ENCODE data around the gene CSH2. TPM values are rescaled to one million over a fixed set of nuclear protein-coding genes. Genes with fewer than 3 reads are reported as not detected.
"Not testable (repeated sequence)": the region's sequence is repeated elsewhere in the genome, so short reads cannot be mapped to it uniquely, and the experiment has no call there.

Gene CSH2
- total and polyA plus RNA-seq, 9 of the 15 experiments (the other 6 are each of a cell fraction or from before 2014, with no cell fraction given): not detected

DNA sequence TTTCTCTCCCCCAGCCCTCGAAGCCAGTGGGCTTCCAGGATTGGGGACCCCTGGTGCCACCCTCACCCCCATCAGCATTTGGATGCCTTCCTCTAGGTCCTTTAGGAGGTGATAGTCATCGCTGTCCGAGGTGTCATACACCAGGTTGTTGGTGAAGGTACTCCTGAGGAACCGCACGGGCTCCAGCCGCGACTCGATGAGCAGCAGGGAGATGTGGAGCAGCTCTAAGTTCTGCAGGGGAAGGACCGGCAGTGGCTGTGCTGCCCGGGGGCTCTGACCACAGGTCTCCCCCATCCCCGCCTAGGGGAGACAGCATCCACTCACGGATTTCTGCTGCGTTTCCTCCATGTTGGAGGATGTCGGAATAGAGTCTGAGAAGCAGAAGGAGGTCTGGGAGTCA, 36.6 kb upstream of the CSH2 start (continued):
- TF ChIP-seq, protein P1, sequence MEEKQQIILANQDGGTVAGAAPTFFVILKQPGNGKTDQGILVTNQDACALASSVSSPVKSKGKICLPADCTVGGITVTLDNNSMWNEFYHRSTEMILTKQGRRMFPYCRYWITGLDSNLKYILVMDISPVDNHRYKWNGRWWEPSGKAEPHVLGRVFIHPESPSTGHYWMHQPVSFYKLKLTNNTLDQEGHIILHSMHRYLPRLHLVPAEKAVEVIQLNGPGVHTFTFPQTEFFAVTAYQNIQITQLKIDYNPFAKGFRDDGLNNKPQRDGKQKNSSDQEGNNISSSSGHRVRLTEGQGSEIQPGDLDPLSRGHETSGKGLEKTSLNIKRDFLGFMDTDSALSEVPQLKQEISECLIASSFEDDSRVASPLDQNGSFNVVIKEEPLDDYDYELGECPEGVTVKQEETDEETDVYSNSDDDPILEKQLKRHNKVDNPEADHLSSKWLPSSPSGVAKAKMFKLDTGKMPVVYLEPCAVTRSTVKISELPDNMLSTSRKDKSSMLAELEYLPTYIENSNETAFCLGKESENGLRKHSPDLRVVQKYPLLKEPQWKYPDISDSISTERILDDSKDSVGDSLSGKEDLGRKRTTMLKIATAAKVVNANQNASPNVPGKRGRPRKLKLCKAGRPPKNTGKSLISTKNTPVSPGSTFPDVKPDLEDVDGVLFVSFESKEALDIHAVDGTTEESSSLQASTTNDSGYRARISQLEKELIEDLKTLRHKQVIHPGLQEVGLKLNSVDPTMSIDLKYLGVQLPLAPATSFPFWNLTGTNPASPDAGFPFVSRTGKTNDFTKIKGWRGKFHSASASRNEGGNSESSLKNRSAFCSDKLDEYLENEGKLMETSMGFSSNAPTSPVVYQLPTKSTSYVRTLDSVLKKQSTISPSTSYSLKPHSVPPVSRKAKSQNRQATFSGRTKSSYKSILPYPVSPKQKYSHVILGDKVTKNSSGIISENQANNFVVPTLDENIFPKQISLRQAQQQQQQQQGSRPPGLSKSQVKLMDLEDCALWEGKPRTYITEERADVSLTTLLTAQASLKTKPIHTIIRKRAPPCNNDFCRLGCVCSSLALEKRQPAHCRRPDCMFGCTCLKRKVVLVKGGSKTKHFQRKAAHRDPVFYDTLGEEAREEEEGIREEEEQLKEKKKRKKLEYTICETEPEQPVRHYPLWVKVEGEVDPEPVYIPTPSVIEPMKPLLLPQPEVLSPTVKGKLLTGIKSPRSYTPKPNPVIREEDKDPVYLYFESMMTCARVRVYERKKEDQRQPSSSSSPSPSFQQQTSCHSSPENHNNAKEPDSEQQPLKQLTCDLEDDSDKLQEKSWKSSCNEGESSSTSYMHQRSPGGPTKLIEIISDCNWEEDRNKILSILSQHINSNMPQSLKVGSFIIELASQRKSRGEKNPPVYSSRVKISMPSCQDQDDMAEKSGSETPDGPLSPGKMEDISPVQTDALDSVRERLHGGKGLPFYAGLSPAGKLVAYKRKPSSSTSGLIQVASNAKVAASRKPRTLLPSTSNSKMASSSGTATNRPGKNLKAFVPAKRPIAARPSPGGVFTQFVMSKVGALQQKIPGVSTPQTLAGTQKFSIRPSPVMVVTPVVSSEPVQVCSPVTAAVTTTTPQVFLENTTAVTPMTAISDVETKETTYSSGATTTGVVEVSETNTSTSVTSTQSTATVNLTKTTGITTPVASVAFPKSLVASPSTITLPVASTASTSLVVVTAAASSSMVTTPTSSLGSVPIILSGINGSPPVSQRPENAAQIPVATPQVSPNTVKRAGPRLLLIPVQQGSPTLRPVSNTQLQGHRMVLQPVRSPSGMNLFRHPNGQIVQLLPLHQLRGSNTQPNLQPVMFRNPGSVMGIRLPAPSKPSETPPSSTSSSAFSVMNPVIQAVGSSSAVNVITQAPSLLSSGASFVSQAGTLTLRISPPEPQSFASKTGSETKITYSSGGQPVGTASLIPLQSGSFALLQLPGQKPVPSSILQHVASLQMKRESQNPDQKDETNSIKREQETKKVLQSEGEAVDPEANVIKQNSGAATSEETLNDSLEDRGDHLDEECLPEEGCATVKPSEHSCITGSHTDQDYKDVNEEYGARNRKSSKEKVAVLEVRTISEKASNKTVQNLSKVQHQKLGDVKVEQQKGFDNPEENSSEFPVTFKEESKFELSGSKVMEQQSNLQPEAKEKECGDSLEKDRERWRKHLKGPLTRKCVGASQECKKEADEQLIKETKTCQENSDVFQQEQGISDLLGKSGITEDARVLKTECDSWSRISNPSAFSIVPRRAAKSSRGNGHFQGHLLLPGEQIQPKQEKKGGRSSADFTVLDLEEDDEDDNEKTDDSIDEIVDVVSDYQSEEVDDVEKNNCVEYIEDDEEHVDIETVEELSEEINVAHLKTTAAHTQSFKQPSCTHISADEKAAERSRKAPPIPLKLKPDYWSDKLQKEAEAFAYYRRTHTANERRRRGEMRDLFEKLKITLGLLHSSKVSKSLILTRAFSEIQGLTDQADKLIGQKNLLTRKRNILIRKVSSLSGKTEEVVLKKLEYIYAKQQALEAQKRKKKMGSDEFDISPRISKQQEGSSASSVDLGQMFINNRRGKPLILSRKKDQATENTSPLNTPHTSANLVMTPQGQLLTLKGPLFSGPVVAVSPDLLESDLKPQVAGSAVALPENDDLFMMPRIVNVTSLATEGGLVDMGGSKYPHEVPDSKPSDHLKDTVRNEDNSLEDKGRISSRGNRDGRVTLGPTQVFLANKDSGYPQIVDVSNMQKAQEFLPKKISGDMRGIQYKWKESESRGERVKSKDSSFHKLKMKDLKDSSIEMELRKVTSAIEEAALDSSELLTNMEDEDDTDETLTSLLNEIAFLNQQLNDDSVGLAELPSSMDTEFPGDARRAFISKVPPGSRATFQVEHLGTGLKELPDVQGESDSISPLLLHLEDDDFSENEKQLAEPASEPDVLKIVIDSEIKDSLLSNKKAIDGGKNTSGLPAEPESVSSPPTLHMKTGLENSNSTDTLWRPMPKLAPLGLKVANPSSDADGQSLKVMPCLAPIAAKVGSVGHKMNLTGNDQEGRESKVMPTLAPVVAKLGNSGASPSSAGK (IDR thresholded peaks at IDR 0.05): no peak
- TF ChIP-seq ZNF76 (CRISPR knock-in tag; IDR thresholded peaks at IDR 0.05; ENCODE audit: borderline replicate concordance) (no peak), CBX3 (IDR thresholded peaks at IDR 0.05; ENCODE audit: borderline replicate concordance in 1 of 2, low read length in 2 of 2) (no peak), CBFB (CRISPR knock-in tag; IDR thresholded peaks at IDR 0.05) (no peak)
- TF ChIP-seq, protein P2, sequence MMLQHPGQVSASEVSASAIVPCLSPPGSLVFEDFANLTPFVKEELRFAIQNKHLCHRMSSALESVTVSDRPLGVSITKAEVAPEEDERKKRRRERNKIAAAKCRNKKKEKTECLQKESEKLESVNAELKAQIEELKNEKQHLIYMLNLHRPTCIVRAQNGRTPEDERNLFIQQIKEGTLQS (IDR thresholded peaks at IDR 0.05): no peak
- TF ChIP-seq, protein P2 (CRISPR knock-in tag; conservative IDR thresholded peaks at IDR 0.05): no peak

DNA sequence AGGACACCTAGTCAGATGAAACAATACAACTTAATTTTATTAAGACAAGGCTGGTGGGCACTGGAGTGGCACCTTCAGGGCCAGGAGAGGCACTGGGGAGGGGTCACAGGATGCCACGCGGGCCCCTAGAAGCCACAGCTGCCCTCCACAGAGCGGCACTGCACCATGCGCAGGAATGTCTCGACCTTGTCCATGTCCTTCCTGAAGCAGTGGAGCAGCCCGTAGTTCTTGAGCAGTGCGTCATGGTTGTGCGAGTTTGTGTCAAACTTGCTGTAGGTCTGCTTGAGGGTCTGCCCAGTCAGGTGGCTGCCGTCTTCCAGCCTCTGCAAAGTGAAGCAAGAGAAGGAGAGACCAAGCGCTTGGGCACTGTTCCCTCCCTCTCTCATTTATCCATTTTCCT, 36.1 kb upstream of the CSH2 start:
- H3K9me3 ChIP-seq (replicated peaks; ENCODE audit: control insufficient read depth, insufficient read depth, low read depth, low read length); H3K4me3 ChIP-seq; H4K20me1 ChIP-seq (replicated peaks; ENCODE audit: control insufficient read depth, insufficient read depth, low read length); FAIRE-seq; CTCF ChIA-PET (ENCODE audit: low intra/inter-chr PET ratio); ATAC-seq; DNase-seq (ENCODE audit: extremely low read depth in 1 of 4, low spot score in 3 of 4); POLR2A ChIA-PET; H3K4me2 ChIP-seq (ENCODE audit: insufficient read depth, low read length); H3K79me2 ChIP-seq (ENCODE audit: control insufficient read depth, insufficient read depth, low read length); in situ Hi-C loops (cut with MboI); H3K9ac ChIP-seq (ENCODE audit: insufficient read depth in 1 of 2, low read depth in 2 of 2, low read length in 2 of 2); H3K36me3 ChIP-seq (ENCODE audit: control insufficient read depth, insufficient read depth, low read length); H2AFZ ChIP-seq (ENCODE audit: low read depth, low read length); H3K9me1 ChIP-seq (ENCODE audit: control insufficient read depth, insufficient read depth, low read length); BruUV-seq (replicated peaks); H3K27ac ChIP-seq (ENCODE audit: extremely low read depth, low read depth, low read length); H3K4me1 ChIP-seq (replicated peaks in 1 of 2; ENCODE audit: control insufficient read depth in 2 of 2, insufficient read depth in 2 of 2, low read length in 2 of 2): not testable (repeated sequence)
- intact Hi-C loops (cut with micrococcal nuclease): loop anchor here (10.0 kb wide), 1 partner anchor 505 kb away; no protein-coding TSS in a partner anchor
- H3K27me3 ChIP-seq (ENCODE audit: control insufficient read depth in 2 of 2, insufficient read depth in 2 of 2, low read length in 2 of 2): peaks cover 9 to 30% of the 10 kb centered on the region in 2 experiments; a peak in 4 of 5 replicates
- WGBS (ENCODE audit: insufficient coverage, low coverage, missing lambda C conversion rate): 0% methylated on average over 10 of the region's 10 CpGs

Data from K562 (cell line).